ENCODE results near the gene VILL. TPM values are rescaled to one million over a fixed set of nuclear protein-coding genes. Genes with fewer than 3 reads are reported as not detected.

Gene VILL
- total RNA-seq (10 to 100 TPM; 41.0 to 41.9 TPM), polyA plus RNA-seq (10 to 100 TPM; 12.3 to 21.6 (median 16.0) TPM), total RNA-seq (49.7 to 77.8 (median 61.5) reads per million in 6 experiments)

- DNase-seq (no peak), ATAC-seq (no peak)
- H3K36me3 Mint-ChIP-seq, result no peaks in the 10 kb centered on the region
- POLR2A ChIA-PET, result no interaction called here
- no peak within 1 kb of the TSS for H3K4me3 Mint-ChIP-seq
- H3K4me1 Mint-ChIP-seq, result peaks cover 14 to 34% (median 28%) of the 10 kb centered on the region in 4 donors
- no peaks in the 10 kb centered on the region for H3K27me3 Mint-ChIP-seq
- H3K27ac Mint-ChIP-seq, result peak within 1 kb of the TSS in 2 of 10 donors; percentile 53 to 61
- H3K9me3 Mint-ChIP-seq, result no peaks in the 10 kb centered on the region
Measured at GRCh38 chr3:37990527-37990926, at the start of gene VILL. TSS of gene VILL (plus strand) at chr3:37990786. CDS start at chr3:37993673, 2,887 bp downstream.

GRCh38 chr3:37941608-37942508 lies 48.7 kb upstream of the VILL start:
- POLR2A ChIA-PET, result no interaction called here
- no peak overlapping the region for H3K27ac Mint-ChIP-seq
- no peaks in the 10 kb centered on the region for H3K4me1 Mint-ChIP-seq
- DNase-seq (no peak), ATAC-seq (no peak)
- H3K9me3 Mint-ChIP-seq, result no peaks in the 10 kb centered on the region
- H3K36me3 Mint-ChIP-seq, result no peaks in the 10 kb centered on the region
- H3K27me3 Mint-ChIP-seq, result peaks cover 0 to 6% (median 0%) of the 10 kb centered on the region in 5 donors
- no peak overlapping the region for H3K4me3 Mint-ChIP-seq

GRCh38 chr3:37942646-37943045 lies 47.9 kb upstream of the VILL start:
- Mint-ChIP-seq H3K27ac (no peak overlapping the region), H3K36me3 (no peaks in the 10 kb centered on the region), H3K9me3 (no peaks in the 10 kb centered on the region), H3K27me3 (peaks cover 0 to 4% (median 0%) of the 10 kb centered on the region in 5 donors), H3K4me3 (no peak overlapping the region), H3K4me1 (no peaks in the 10 kb centered on the region)
- POLR2A ChIA-PET, result no interaction called here
- DNase-seq, result no peak
- ATAC-seq, result no peak

- Mint-ChIP-seq H3K36me3 (no peaks in the 10 kb centered on the region), H3K27me3 (peaks cover 0 to 2% (median 0%) of the 10 kb centered on the region in 5 donors), H3K27ac (peak overlapping the region in 1 of 10 donors; percentile 32), H3K9me3 (no peaks in the 10 kb centered on the region), H3K4me1 (no peaks in the 10 kb centered on the region), H3K4me3 (no peak overlapping the region)
- DNase-seq (no peak), ATAC-seq (no peak)
- POLR2A ChIA-PET, result no interaction called here
Measured at GRCh38 chr3:37943126-37943525, 47.5 kb upstream of the VILL start.

- Mint-ChIP-seq H3K4me1 (no peaks in the 10 kb centered on the region), H3K9me3 (no peaks in the 10 kb centered on the region), H3K27me3 (peaks cover 0 to 2% (median 0%) of the 10 kb centered on the region in 5 donors), H3K36me3 (no peaks in the 10 kb centered on the region), H3K4me3 (no peak overlapping the region), H3K27ac (no peak overlapping the region)
- no peak for ATAC-seq
- no peak for DNase-seq
- POLR2A ChIA-PET, result no interaction called here
Measured at GRCh38 chr3:37943631-37944314, 46.8 kb upstream of the VILL start.

- H3K27me3 Mint-ChIP-seq, result peaks cover 0 to 1% (median 0%) of the 10 kb centered on the region in 5 donors
- POLR2A ChIA-PET, result no interaction called here
- ATAC-seq, result no peak
- no peaks in the 10 kb centered on the region for H3K9me3 Mint-ChIP-seq
- no peaks in the 10 kb centered on the region for H3K36me3 Mint-ChIP-seq
- H3K4me3 Mint-ChIP-seq, result no peak overlapping the region
- no peak overlapping the region for H3K27ac Mint-ChIP-seq
- no peak for DNase-seq
- no peaks in the 10 kb centered on the region for H3K4me1 Mint-ChIP-seq
Measured at GRCh38 chr3:37944391-37944842, 46.2 kb upstream of the VILL start.

- POLR2A ChIA-PET, result no interaction called here
- H3K27me3 Mint-ChIP-seq, result no peaks in the 10 kb centered on the region
- H3K4me1 Mint-ChIP-seq, result no peaks in the 10 kb centered on the region
- H3K36me3 Mint-ChIP-seq, result no peaks in the 10 kb centered on the region
- ATAC-seq, result no peak
- no peak overlapping the region for H3K4me3 Mint-ChIP-seq
- no peak overlapping the region for H3K27ac Mint-ChIP-seq
- no peak for DNase-seq
- H3K9me3 Mint-ChIP-seq, result no peaks in the 10 kb centered on the region
Measured at GRCh38 chr3:37945156-37945806, 45.3 kb upstream of the VILL start.

- Mint-ChIP-seq H3K36me3 (no peaks in the 10 kb centered on the region), H3K27ac (no peak overlapping the region), H3K27me3 (no peaks in the 10 kb centered on the region), H3K4me3 (no peak overlapping the region), H3K4me1 (no peaks in the 10 kb centered on the region), H3K9me3 (no peaks in the 10 kb centered on the region)
- ATAC-seq, result no peak
- no peak for DNase-seq
- POLR2A ChIA-PET, result no interaction called here
Measured at GRCh38 chr3:37945807-37946530, 44.6 kb upstream of the VILL start.

- H3K27me3 Mint-ChIP-seq, result no peaks in the 10 kb centered on the region
- H3K9me3 Mint-ChIP-seq, result no peaks in the 10 kb centered on the region
- no peak overlapping the region for H3K27ac Mint-ChIP-seq
- POLR2A ChIA-PET, result no interaction called here
- H3K36me3 Mint-ChIP-seq, result no peaks in the 10 kb centered on the region
- ATAC-seq, result no peak
- H3K4me1 Mint-ChIP-seq, result no peaks in the 10 kb centered on the region
- DNase-seq, result no peak
- H3K4me3 Mint-ChIP-seq, result no peak overlapping the region
Measured at GRCh38 chr3:37946531-37946889, 44.1 kb upstream of the VILL start.

GRCh38 chr3:37949866-37950265 lies 40.7 kb upstream of the VILL start:
- Mint-ChIP-seq H3K27ac (no peak overlapping the region), H3K9me3 (no peaks in the 10 kb centered on the region), H3K4me1 (no peaks in the 10 kb centered on the region), H3K36me3 (no peaks in the 10 kb centered on the region), H3K27me3 (no peaks in the 10 kb centered on the region), H3K4me3 (no peak overlapping the region)
- no peak for DNase-seq
- POLR2A ChIA-PET, result no interaction called here
- no peak for ATAC-seq

GRCh38 chr3:37952564-37952963 lies 38.0 kb upstream of the VILL start:
- no peaks in the 10 kb centered on the region for H3K27me3 Mint-ChIP-seq
- no peak for ATAC-seq
- H3K4me1 Mint-ChIP-seq, result peaks cover 10 to 24% (median 22%) of the 10 kb centered on the region in 4 donors

GRCh38 chr3:37953226-37953625 lies 37.4 kb upstream of the VILL start:
- Mint-ChIP-seq H3K4me3 (no peak overlapping the region), H3K9me3 (no peaks in the 10 kb centered on the region), H3K27me3 (no peaks in the 10 kb centered on the region), H3K27ac (no peak overlapping the region), H3K4me1 (peaks cover 13 to 31% (median 26%) of the 10 kb centered on the region in 4 donors), H3K36me3 (no peaks in the 10 kb centered on the region)
- no peak for ATAC-seq
- POLR2A ChIA-PET, result no interaction called here
- no peak for DNase-seq

More at GRCh38 chr3:37952564-37952963, 38.0 kb upstream of the VILL start:
- no peak overlapping the region for H3K27ac Mint-ChIP-seq
- no peaks in the 10 kb centered on the region for H3K9me3 Mint-ChIP-seq
- DNase-seq, result no peak
- POLR2A ChIA-PET, result no interaction called here
- no peak overlapping the region for H3K4me3 Mint-ChIP-seq
- H3K36me3 Mint-ChIP-seq, result no peaks in the 10 kb centered on the region
